Measurements from ENCODE around the gene CXCL14. TPM values are rescaled to one million over a fixed set of nuclear protein-coding genes. Genes with fewer than 3 reads are reported as not detected.

Gene CXCL14
- total and polyA plus RNA-seq, 2 donors (not counting 1 experiment from before 2014, with no cell fraction given), result 0.17 TPM; not detected in 1

DNA sequence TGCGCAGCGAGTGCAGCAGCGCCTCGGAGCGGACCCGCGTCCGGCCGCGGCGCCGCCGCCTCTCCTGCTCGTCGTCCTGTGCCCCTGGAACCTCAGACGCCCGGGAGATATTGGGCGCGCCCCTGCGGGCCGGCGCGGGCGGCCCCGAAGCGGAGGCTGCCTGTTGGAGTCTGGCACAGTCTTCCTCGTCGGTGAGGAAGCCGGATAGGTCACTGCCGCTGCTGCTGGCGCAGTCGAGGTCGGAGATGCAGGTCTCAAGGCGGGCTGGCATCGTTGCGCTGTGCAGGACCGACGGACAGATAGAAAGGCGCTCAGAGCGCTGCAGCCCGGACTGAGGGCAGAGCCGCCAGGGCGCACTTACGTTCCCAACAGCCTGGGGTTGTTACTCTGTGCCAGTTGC, 43.4 kb downstream of the CXCL14 start:
- Histone ChIP-seq H3K4me1 (ENCODE audit: control insufficient read depth, extremely low read depth, insufficient read depth, low read length) (no peaks in the 10 kb centered on the region), H3K36me3 (ENCODE audit: control insufficient read depth, insufficient read depth, low read length) (no peaks in the 10 kb centered on the region), H3K9me3 (ENCODE audit: control insufficient read depth, insufficient read depth, low read depth, low read length) (no peaks in the 10 kb centered on the region), H3K27ac (ENCODE audit: insufficient read depth, low read length) (no peak overlapping the region), H3K9ac (ENCODE audit: insufficient read depth, low read length) (no peak overlapping the region), H3K4me2 (ENCODE audit: extremely low read depth, insufficient read depth, low read length) (no peak overlapping the region), H3K27me3 (ENCODE audit: control insufficient read depth, insufficient read depth, low read length) (peaks cover 43% of the 10 kb centered on the region), H3K4me3 (replicated peaks in 1 of 4; ENCODE audit: control extremely low read depth in 1 of 4, insufficient read depth in 1 of 4, low read depth in 3 of 4, low read length in 4 of 4) (no peak overlapping the region), H2AFZ (ENCODE audit: low read length) (no peak overlapping the region), H3K79me2 (ENCODE audit: control insufficient read depth, insufficient read depth, low read length) (no peaks in the 10 kb centered on the region), H4K20me1 (ENCODE audit: control insufficient read depth, extremely low read depth, insufficient read depth, low read length) (no peaks in the 10 kb centered on the region)
- no peak for DNase-seq (ENCODE audit: low read depth in 2 of 2)
- TF ChIP-seq EZH2 (IDR thresholded peaks at IDR 0.05; ENCODE audit: low read length, missing control alignments) (peak; percentile 73), CTCF (conservative IDR thresholded peaks at IDR 0.05 in 1 of 2, IDR thresholded peaks at IDR 0.05 in 1 of 2; ENCODE audit: low read depth in 1 of 2, low read length in 2 of 2) (no peak)

GRCh38 chr5:135534609-135535419, 44.0 kb downstream of the CXCL14 start:
- TF ChIP-seq EZH2 (IDR thresholded peaks at IDR 0.05; ENCODE audit: low read length, missing control alignments) (peak; percentile 66), CTCF (conservative IDR thresholded peaks at IDR 0.05 in 1 of 2, IDR thresholded peaks at IDR 0.05 in 1 of 2; ENCODE audit: low read depth in 1 of 2, low read length in 2 of 2) (no peak)
- Histone ChIP-seq H3K4me1 (ENCODE audit: control insufficient read depth, extremely low read depth, insufficient read depth, low read length) (no peaks in the 10 kb centered on the region), H3K9me3 (ENCODE audit: control insufficient read depth, insufficient read depth, low read depth, low read length) (no peaks in the 10 kb centered on the region), H3K9ac (ENCODE audit: insufficient read depth, low read length) (no peak overlapping the region), H2AFZ (ENCODE audit: low read length) (no peak overlapping the region), H4K20me1 (ENCODE audit: control insufficient read depth, extremely low read depth, insufficient read depth, low read length) (no peaks in the 10 kb centered on the region), H3K36me3 (ENCODE audit: control insufficient read depth, insufficient read depth, low read length) (no peaks in the 10 kb centered on the region), H3K4me2 (ENCODE audit: extremely low read depth, insufficient read depth, low read length) (no peak overlapping the region), H3K4me3 (replicated peaks in 1 of 4; ENCODE audit: control extremely low read depth in 1 of 4, insufficient read depth in 1 of 4, low read depth in 3 of 4, low read length in 4 of 4) (no peak overlapping the region), H3K27me3 (ENCODE audit: control insufficient read depth, insufficient read depth, low read length) (peaks cover 38% of the 10 kb centered on the region), H3K79me2 (ENCODE audit: control insufficient read depth, insufficient read depth, low read length) (no peaks in the 10 kb centered on the region), H3K27ac (ENCODE audit: insufficient read depth, low read length) (no peak overlapping the region)
- no peak for DNase-seq (ENCODE audit: low read depth in 2 of 2)

DNA sequence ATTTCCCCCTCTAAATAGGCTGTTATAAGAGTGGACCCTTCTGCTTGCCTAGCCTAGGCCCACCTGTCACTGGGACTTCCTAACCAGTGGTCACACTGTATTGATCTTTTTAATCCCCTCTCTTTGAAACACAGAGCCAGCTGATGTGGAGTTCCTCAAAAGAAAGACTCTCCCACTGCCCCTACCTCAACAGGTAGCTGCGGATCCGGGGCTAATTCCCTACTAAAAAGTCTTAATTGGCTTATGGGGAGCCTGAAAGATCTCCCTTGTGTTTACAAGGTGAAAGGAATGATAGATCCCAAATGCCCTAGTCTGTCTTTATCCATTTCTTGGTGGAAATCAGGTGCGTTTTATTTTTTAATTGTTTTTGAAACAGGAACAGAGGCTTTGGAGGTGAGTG, 45.0 kb downstream of the CXCL14 start:
- no peak for DNase-seq (ENCODE audit: low read depth in 2 of 2)
- H2AFZ ChIP-seq (ENCODE audit: low read length), result no peak overlapping the region
- H3K27ac ChIP-seq (ENCODE audit: insufficient read depth, low read length), result no peak overlapping the region
- H3K36me3 ChIP-seq (ENCODE audit: control insufficient read depth, insufficient read depth, low read length), result no peaks in the 10 kb centered on the region
- H3K9ac ChIP-seq (ENCODE audit: insufficient read depth, low read length), result no peak overlapping the region
- TF ChIP-seq EZH2 (IDR thresholded peaks at IDR 0.05; ENCODE audit: low read length, missing control alignments), result no peak
- TF ChIP-seq CTCF (conservative IDR thresholded peaks at IDR 0.05 in 1 of 2, IDR thresholded peaks at IDR 0.05 in 1 of 2; ENCODE audit: low read depth in 1 of 2, low read length in 2 of 2), result no peak
- H3K9me3 ChIP-seq (ENCODE audit: control insufficient read depth, insufficient read depth, low read depth, low read length), result no peaks in the 10 kb centered on the region
- peaks cover 31% of the 10 kb centered on the region for H3K27me3 ChIP-seq (ENCODE audit: control insufficient read depth, insufficient read depth, low read length)
- H3K79me2 ChIP-seq (ENCODE audit: control insufficient read depth, insufficient read depth, low read length), result no peaks in the 10 kb centered on the region
- H3K4me2 ChIP-seq (ENCODE audit: extremely low read depth, insufficient read depth, low read length), result no peak overlapping the region
- no peaks in the 10 kb centered on the region for H3K4me1 ChIP-seq (ENCODE audit: control insufficient read depth, extremely low read depth, insufficient read depth, low read length)
- no peaks in the 10 kb centered on the region for H4K20me1 ChIP-seq (ENCODE audit: control insufficient read depth, extremely low read depth, insufficient read depth, low read length)
- no peak overlapping the region for H3K4me3 ChIP-seq (replicated peaks in 1 of 4; ENCODE audit: control extremely low read depth in 1 of 4, insufficient read depth in 1 of 4, low read depth in 3 of 4, low read length in 4 of 4)

All from fibroblast of lung (primary cell).